ENCODE measurements around the gene ARHGAP30.

ARHGAP30 gene

GRCh38 chr1:161077426-161077825 is 7.7 kb upstream of the ARHGAP30 start:
- no peak for TF ChIP-seq CTCF (conservative IDR thresholded peaks at IDR 0.05; ENCODE audit: low read depth, low read length)
- no peak overlapping the region for H3K4me3 ChIP-seq (ENCODE audit: low read length)
- DNase-seq (ENCODE audit: low read depth) = no peak

- no peak overlapping the region for H3K4me3 ChIP-seq (ENCODE audit: low read length)
- TF ChIP-seq CTCF (conservative IDR thresholded peaks at IDR 0.05; ENCODE audit: low read depth, low read length) = no peak
- DNase-seq (ENCODE audit: low read depth) = no peak
These were observed 6.7 kb upstream of the ARHGAP30 start for GRCh38 chr1:161076410-161076809.

- TF ChIP-seq CTCF (conservative IDR thresholded peaks at IDR 0.05; ENCODE audit: low read depth, low read length) = no peak
- H3K4me3 ChIP-seq (ENCODE audit: low read length) = no peak overlapping the region
- no peak for DNase-seq (ENCODE audit: low read depth)
These were observed 5.1 kb upstream of the ARHGAP30 start for GRCh38 chr1:161074676-161075368.

- no peak for DNase-seq (ENCODE audit: low read depth)
- TF ChIP-seq CTCF (conservative IDR thresholded peaks at IDR 0.05; ENCODE audit: low read depth, low read length) = no peak
- no peak overlapping the region for H3K4me3 ChIP-seq (ENCODE audit: low read length)
These were observed 3.9 kb upstream of the ARHGAP30 start for GRCh38 chr1:161073474-161074121.

GRCh38 chr1:161072751-161073449 is 3.2 kb upstream of the ARHGAP30 start:
- no peak for TF ChIP-seq CTCF (conservative IDR thresholded peaks at IDR 0.05; ENCODE audit: low read depth, low read length)
- no peak overlapping the region for H3K4me3 ChIP-seq (ENCODE audit: low read length)
- no peak for DNase-seq (ENCODE audit: low read depth)

GRCh38 chr1:161071886-161072371 is 2.2 kb upstream of the ARHGAP30 start:
- peak; percentile 71 for TF ChIP-seq CTCF (conservative IDR thresholded peaks at IDR 0.05; ENCODE audit: low read depth, low read length)
- no peak for DNase-seq (ENCODE audit: low read depth)
- no peak overlapping the region for H3K4me3 ChIP-seq (ENCODE audit: low read length)

Data from retinal pigment epithelial cell (primary cell).